Activated effector memory CD4-positive, alpha-beta T cell treated with Interleukin-2 at 50 U/mL for 16 hours (primary cell): ENCODE measurements around the gene FBLN1.

Source experiments
- DNase-seq: peaks from one replicate; pipeline ENCODE4 v3.0.0-alpha.2; 2020

Gene FBLN1

DNA sequence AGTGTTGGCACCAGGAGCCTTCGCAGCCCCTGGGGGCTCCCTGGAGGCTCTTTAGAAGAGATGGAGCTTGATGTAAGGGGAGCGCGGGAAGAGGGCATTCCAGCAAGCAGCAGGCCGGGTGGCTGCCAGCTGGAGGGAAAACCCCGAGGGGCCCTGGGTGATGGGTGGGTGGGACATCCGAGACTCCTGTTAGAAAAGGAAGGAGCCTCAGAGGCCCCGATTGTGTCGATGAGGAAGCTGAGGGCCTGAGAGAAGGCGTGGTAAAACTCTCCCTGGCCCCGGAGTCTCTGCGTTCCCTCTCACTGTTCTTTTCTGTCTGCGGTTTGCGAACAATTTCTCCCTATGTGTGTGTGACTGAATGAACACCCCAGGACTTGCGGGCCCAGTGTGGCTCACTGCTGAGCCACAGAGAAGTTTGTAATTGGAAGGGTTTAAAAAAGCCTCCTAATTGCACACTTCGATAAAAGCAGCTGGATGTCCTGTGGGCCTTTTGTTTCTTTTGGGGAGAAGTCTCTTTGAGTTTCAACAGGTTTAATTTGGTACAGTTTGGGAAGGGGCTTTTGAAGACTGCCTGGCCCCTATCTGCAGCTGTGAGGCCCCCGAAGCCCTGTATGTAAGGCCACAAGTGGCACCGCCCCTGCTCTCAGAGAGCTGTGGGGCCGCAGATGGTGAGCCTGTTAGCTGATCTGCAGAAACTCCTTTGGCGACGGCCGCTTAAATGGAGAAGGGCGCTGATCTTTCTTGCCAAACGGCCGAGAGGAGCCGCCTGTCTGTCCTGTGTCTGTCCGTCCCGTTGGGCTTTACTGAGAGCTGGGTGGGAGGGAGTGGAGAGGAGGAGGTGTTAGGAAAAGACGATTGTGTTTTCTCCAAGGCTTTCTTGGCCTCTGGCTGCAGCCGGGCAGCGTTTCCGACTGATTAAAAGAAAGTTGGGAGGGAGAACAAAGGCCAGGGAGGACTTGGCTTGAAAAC lies 2.0 kb downstream of the FBLN1 start:
- DNase-seq: no peak

GRCh38 chr22:45505991-45506747 lies 3.5 kb downstream of the FBLN1 start:
- no peak for DNase-seq

GRCh38 chr22:45506816-45507360 lies 4.2 kb downstream of the FBLN1 start:
- no peak for DNase-seq

- no peak for DNase-seq
Measured at GRCh38 chr22:45507798-45508197, 5.1 kb downstream of the FBLN1 start.

- no peak for DNase-seq
Measured at GRCh38 chr22:45508814-45509213, 6.1 kb downstream of the FBLN1 start.

DNA sequence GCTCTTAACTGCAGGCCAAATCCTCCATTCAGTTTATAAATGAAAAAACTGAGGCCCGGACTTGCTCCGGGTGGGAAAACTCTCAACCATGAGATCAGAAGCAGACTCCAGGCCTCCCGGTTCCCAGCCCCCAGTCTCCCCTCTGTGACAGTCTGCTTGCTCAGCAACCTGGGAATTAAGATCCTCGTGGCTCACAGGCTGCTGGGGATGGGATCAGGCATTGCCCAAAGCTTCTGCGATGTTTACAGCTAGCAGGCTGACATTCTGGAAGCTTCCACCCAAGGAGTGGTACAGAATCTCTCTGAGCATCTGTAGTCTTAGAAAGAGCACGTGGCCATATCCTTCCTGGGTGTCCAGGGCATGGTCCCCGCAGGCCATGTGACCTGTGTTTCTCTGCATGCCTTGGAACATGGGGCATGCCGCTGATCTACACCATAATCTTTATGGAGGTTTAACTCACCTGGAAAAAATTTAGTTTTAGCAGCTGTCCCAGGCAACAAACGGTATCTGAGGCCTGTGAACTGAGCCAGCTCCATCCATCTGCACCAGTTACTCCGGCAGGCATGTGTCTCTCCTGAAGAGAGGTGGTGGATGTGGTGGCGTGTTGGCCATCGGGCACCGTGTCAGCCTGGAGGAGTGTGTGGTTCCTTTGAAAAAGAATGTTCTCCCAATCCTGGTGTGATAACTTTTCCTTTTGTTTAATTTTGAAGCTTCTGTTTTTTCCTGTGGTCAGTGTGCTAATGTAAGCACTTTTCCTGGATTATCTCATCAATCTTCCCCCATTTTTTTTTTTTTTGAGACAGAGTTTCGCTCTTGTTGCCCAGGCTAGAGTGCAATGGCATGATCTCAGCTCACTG lies 7.9 kb downstream of the FBLN1 start:
- DNase-seq: no peak

DNA sequence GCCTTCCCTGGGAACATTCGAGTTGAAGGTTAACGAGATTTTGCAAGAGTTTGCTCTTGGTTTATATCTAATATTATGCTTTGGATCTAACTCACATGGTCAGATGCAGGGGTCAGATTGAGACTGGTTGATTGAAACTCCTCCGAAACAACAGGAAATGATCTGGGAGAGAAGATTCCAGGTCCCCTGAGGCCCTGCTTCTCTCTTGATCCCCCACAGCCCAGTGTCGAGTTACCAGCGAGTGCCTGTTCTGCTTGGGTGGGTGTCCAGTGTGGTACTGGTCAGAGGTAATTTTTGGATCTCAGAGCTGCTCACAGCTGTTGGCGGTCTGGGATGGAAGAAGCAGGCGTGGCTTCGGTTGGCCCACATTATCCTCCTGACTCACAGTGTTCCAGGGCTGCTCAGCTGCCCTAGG lies 9.2 kb downstream of the FBLN1 start:
- no peak for DNase-seq

DNA sequence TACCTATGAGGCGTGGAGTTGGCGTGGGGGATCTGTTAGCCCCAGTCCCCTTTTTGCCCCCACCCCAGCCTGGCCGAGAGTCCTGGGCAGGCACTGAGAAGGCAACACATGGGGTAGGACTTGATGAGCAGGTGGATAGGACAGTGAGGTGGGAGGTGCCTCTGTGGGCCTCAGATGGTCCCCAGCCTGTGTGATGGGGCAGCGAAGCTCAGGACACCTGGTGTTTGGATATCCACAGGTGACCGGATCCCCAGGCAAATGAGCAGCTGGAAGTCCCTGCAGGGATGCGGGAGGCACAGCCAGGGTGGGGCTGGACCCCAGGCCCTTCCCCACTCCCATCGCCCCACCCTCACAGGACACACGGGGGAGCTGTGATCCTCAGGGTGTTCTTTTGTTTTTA lies 9.7 kb downstream of the FBLN1 start:
- DNase-seq: no peak

DNA sequence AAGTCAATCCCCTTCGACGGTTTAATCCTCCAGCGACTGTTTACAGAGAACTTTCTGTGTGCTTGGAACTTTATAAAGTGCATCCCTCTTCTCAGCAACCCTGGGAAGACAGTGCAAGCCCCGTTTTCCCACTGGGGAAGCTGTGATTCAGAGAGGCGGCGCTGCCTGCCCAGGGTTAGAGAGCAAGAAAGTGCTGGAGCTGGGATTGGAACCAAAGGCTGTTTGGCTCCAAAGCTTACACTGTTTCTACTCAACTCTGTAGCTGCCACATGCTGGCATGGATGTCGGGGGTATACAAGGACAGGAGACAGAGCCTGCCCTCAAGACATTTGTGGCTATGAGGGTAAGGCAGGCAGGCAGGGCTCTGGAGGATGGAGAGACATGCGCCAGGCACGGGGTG lies 13.0 kb downstream of the FBLN1 start:
- DNase-seq: no peak

- no peak for DNase-seq
Measured at GRCh38 chr22:45516163-45516562, 13.5 kb downstream of the FBLN1 start.

GRCh38 chr22:45516923-45517675 lies 14.4 kb downstream of the FBLN1 start:
- DNase-seq: no peak

GRCh38 chr22:45518136-45518535 lies 15.5 kb downstream of the FBLN1 start:
- no peak for DNase-seq

DNA sequence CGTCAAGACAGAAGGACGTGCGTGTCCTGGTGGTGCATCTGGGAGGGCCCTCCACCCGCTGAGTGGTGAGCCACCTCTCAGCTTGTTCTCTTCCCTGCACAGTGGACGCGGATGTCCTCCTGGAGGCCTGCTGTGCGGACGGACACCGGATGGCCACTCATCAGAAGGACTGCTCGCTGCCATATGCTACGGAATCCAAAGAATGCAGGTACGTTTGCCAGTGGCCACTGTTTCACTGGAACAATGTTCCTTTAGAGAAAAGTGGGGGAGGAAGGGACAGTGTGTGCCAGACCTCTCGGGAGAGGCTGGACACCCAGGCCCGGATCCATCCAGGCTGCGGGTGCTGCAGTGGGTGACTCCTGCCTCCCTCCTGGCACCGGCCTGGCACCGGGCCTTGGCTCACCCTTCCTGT lies 15.9 kb downstream of the FBLN1 start:
- DNase-seq: no peak

- DNase-seq: no peak
Measured at GRCh38 chr22:45521178-45521577, 18.5 kb downstream of the FBLN1 start.

- no peak for DNase-seq
Measured at GRCh38 chr22:45522462-45522861, 19.8 kb downstream of the FBLN1 start.

GRCh38 chr22:45524157-45524556 lies 21.5 kb downstream of the FBLN1 start:
- DNase-seq: no peak

GRCh38 chr22:45524966-45525365 lies 22.3 kb downstream of the FBLN1 start:
- DNase-seq: no peak

DNA sequence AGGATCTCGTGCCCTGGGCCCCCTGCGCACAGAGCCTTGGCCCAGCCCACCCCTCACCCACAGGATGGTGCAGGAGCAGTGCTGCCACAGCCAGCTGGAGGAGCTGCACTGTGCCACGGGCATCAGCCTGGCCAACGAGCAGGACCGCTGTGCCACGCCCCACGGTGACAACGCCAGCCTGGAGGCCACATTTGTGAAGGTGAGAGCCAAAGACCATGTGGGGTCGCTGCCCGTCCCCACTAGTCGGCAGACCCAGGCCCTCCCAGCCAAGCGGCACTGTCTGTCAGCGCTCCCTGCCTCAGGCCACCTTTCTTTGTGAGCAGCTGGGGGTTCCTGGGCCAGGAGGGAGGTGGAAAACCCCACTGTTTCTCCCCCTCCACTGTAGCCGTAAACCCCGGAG lies 22.8 kb downstream of the FBLN1 start:
- no peak for DNase-seq

GRCh38 chr22:45526281-45526680 lies 23.6 kb downstream of the FBLN1 start:
- DNase-seq: no peak

DNA sequence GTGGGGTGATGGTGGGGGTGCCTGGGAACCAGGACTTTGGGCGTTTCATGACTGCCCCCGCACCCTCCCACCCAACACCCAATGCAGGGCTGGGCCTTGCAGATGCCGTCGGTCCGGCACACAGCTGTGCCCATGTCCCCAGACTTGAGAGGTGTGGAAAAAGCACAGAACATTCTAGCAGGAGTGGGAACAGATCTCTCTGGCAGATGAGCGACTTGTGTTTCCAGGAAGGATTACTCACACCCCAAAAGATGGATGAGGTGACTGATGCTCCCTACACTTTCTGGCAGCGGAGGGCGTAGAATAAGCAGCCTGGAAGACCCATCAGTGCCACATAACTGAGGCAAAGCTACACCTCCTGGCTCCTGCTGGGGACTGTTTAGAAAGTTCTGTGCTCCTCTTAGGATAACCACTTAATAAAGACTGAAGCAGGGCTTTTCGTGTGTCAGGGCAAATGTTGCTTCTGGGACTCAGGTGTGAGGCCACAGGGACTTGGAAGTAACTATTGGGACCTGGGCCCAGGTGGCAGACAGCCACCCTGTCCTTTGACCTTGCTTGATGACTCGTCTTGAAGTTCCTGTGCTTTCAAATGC lies 24.2 kb downstream of the FBLN1 start:
- DNase-seq: no peak

DNA sequence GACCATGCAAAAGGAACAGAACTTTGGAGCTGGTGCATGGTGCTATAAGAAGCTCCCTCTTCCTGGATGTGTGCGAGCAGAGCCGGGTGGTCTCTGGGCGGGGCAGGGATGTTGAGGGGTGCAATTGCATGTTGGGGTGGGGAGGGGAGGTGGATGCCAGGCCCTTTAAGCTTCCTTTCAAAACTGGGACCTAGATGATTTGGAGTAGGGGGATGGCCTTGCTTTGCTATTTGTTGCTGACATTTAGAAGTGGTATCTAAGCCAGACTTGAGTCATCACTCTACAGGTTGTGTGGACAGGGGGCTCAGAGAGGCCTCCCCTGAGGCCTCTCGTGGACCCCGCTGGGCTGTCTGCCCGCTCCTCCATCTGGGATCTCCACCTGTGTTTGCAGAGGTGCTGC lies 24.8 kb downstream of the FBLN1 start:
- DNase-seq: no peak

- no peak for DNase-seq
Measured at GRCh38 chr22:45528046-45528445, 25.4 kb downstream of the FBLN1 start.
